NCI-H2196 treated with DMSO at 0.1 percent for 48 hours (cell line): ENCODE data around the gene KCNN3.

Experiments
- DNase-seq: peaks from one replicate; lab custom pipeline; 2025; ENCODE audit not compliant: unreplicated experiment; lab: John Stamatoyannopoulos, UW

Gene KCNN3

DNA sequence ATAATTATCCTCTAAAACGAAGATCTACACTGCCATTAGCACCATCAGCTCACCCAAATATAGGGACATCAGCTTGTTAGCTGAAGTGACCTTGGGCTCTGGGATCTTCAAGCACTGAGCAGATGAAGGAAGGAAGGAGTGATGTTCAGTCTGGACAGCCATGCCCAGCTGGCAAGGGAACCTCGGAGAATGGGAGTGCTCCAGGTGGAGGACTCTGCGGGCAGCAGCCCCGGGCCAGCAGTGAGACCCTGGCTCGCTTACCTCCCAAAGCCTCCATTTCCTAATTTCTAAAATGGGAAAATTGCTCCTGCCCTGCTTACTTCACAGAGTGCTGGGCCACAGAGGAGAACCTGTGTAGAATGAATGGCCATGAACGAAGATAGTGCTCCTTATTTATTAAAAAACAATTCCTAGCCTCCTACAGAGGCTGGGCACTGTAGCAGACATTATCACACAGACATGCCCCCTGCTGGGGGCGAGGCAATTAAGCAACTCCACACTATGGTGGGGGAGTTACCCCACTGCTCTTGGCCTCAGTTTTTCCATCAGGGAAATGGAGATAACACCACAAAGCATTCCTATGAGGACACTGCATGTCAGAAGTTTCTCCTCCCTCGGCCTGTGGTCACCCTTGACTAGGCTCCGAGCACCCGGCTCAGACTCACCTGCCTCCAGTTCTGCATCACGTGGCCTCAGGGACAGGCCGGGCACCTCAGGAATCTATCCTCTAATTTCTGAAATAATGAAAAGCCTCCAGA is 117.6 kb downstream of the KCNN3 start:
- DNase-seq = no peak

- peak; percentile 97 for DNase-seq
These were observed 118.4 kb downstream of the KCNN3 start for GRCh38 chr1:154751690-154752089.

GRCh38 chr1:154750681-154751665 is 119.1 kb downstream of the KCNN3 start:
- peak; percentile 97 for DNase-seq

DNA sequence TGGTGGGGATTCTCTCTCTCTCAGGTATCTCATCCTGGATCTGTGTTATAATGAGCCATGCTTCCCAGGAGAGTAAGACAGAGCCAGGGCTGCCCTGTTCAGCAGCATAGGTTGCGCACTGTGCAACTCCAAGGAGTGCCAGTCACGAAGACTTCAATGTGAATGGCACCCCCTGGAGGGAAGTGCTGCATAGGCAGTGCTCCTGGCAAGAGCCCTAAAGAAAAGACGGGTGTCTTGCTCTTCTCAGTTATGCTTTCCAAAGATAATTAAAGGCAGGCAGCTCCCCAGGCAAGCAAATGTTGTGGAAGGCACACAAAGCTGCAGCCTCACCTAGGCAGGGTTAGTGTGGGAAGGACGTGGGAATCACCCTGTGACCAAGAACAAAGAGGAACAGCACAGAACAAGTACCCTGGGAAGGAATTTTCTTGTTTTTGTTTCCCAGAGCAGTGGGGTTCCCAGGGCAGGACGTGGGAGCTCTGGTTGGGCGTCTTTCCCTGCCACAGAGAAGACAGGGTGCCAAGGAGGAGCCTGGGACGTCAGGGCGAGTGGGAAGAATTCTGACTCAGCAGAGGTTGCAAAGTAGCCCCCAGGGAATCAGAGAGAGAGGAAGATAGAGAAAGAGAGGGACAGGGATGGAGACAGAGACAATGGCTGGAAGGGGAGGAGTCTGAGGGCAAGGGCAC is 120.9 kb downstream of the KCNN3 start:
- DNase-seq = no peak

DNA sequence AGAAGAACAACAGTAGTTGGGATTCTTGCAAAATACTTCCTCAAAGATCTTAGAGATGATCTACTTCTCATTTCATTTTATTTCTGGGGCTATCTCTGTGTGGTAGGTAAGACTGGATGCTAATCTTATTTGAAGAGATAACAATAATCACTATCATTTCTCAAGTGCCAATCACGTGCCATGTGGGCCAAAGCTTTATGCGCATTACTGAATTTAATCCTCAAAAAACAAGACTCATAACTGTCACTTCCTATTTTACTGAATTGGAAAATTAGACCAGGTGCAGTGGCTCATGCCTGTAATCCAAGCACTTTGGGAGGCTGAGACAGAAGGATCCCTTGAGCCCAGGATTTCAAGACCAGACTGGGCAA is 121.7 kb downstream of the KCNN3 start:
- DNase-seq = no peak

DNA sequence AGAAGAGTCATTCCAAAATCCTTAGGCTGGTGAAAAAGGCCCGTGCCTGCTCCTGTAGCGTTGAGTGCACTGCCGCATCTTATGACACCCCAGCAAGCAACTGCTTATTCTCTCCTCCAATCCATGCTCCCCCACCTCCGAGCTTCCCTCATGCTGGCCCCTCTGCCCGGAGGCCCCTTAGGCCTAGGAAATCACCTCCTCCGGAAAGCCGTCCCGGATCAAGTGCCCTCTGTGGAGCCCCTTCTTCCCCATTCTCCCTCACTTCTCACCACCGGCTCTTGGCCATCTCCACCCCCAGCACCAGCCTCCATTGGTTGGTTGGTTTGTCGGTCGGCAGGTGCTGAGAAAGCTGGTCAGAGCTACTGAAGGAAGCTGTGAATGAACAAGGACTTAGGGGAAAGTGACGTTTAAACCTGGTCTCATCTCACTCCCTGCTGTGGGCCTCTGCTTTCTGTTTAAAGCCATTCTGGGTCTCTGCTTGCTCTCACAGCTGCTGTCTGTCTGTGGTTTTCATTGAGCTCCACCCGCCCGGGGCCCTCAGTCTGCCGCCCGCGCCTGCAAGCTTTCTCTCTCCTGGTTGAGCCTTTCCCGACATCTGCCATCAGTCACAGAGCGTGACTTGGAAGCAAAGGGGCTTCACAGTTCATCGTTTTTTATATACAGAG is 122.2 kb downstream of the KCNN3 start:
- no peak for DNase-seq

DNA sequence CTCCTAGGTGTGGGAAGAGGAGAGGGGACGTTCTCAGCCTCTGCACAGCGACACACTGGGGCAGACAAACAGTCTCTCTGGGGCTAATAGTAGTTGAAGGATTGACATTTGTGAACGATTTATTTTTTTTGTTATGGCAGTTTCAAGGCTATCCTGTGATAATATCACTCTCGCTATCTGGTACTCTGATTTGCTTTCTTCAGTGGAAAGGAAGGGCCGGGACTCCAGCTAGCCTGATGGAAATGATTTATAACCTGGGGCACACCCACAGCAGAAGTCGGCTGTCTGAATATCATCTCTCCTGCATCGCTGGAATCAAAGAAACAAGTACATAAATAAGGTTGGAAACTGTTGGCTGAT is 122.7 kb downstream of the KCNN3 start:
- no peak for DNase-seq

DNA sequence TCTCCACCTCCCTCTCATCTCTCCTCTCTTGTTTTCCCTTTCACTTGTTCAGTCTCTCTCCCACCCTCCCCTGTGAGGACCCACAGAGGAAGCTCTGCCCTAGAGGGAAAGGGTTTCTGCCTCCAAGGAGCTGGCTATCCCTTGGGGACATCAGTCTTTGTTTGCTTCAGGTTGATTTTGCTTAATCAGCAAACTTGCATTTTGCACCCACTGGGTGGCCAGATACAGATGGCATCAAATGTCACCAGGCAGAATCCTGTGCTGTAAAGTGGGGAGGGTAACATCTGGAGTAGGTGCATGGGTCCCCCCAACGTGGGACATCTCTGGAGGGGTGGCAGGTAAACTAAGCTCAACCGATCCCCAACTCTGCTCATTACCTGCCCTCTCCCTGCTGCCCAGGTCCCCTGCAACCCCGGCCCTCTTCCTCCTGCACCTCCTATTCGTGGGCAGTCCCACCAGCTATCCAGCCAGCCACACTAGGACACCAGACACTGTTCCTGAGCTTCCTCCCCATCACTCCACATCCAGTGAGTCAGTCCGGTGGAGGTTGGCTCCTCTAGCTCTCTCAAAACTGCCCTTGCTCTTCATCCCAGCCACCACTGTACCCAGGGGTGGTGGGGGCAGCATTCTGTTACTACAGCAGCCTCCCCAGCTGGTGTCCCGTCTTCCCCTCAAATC is 123.3 kb downstream of the KCNN3 start:
- DNase-seq = no peak

- DNase-seq = no peak
These were observed 124.2 kb downstream of the KCNN3 start for GRCh38 chr1:154745750-154746425.

DNA sequence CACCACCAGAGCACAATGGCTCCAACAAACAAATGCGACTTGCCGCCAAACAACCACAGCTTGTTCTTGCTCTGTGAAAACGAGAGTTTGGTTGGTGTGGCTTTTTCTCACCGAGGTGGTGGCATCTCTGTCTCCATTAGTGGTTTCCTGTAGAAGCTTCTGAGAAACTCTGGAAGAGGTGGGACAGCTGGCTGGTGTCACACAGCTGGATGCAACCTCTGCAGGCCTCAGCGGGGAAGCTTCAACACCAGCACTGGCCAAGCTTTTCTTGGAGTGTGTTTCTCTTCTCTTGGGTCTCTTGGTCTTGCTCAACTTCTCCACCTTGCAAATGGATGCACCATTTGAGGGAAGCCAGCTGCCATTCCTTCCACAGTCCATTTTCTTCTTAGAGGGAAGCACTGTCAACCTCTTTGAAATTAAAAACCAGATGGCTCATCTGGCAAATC is 124.8 kb downstream of the KCNN3 start:
- no peak for DNase-seq

GRCh38 chr1:154744352-154745035 is 125.6 kb downstream of the KCNN3 start:
- DNase-seq = no peak

DNA sequence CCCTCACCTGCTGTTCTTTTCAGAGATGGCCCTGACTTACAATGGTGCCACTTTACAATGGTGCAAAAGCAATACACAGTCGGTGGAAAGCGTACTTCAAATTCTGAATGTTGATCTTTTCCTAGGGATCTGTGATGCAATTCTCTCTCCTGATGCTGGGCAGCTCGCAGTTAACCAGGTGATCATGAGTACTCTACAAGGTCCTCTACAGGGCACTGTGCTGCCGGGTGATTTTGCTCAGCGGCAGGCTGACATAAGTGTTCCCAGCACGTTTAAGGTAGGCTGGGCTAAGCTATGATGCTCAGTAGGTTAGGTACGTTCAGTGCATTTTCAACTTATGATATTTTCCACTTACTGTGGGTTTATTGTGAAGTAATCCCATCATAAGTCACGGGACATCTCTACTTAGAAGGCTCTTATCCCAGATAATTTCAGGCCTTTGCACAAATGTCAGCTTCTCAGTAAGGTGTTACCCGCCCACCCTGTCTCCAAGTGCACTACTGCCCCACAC is 126.5 kb downstream of the KCNN3 start:
- no peak for DNase-seq

- DNase-seq = no peak
These were observed 127.5 kb downstream of the KCNN3 start for GRCh38 chr1:154742606-154743005.

DNA sequence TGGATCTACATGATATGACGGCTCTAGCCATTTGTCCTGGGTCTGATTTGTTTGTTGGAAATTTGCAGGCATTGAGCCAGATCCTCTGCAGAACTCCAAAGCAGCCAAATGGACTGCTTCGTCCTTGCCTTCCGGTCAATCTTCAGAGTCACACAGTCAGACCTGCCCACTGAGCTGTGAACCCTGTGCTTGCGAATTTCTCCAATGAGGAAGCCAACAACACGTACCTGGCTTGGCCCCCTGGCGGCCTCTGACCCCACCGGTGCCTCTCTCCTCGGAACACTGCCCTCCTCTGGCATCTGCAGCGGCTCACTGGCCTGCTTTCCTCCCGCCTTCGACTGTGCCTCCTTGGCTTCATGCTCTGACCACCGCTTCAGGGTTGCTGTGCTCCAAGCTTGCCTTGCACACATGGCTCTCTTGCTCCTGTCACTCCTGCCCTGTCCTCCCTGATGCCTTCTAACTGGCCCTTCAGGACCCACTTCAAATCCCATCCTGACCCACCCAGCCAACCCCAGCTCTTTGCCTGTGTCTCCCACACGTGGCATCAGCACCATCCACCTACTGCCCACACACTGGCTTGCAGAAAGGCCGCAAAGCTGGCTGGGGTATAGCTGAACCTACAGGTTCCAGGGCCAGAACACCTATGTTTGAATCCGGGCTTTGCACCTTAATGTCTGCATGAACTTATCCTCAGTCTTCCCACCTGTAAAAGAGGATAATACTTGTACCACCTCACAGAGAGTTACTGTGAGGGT is 128.2 kb downstream of the KCNN3 start:
- no peak for DNase-seq

DNA sequence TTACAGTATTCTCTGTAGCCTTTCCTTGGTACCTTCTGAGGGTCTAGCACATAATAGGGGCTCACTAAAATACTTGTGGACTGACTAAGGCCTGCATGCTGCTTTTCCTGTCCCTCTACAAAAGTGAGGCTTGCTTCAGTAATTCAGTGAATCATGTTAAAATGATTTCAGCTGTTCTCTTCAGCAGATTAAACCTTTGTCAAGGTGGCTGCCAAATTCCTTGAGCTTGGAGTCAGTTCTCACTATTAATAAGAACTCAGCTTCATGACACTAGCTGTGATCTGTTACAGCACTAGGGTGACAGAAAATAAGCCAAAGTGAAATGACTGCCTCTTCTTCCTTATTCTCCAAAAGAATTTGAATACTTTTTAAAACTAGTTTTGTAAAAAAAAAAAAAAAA is 128.8 kb downstream of the KCNN3 start:
- DNase-seq = no peak

- no peak for DNase-seq
These were observed 130.4 kb downstream of the KCNN3 start for GRCh38 chr1:154739654-154740053.

DNA sequence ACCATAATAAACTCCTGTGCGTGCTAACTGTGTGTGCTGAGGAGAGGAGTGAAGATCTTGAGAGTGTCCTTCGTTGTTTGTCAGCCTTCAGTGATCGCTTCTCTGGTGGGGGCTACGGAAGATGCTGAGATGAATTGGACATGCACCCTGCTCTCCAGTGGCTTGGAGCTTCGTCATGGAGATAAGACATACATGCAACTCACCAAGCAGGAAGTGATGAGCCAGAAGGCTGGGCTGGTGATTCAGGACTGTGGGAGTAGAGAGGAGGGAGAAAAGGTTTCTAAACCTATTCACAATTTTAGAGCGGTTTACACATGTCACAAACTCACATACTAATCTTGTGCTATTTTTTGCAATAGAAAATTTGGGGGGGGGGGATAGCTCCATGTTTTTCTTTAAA is 133.2 kb downstream of the KCNN3 start:
- no peak for DNase-seq

- no peak for DNase-seq
These were observed 134.3 kb downstream of the KCNN3 start for GRCh38 chr1:154735804-154736168.
